Bronchial epithelial cell (primary cell): ENCODE measurements around the gene ZC3HAV1. TPM values are rescaled to one million over a fixed set of nuclear protein-coding genes. Genes with fewer than 3 reads are reported as not detected.

Source experiments
- total RNA-seq: library from RNA; depleted of rRNA; stranded (reverse); fragments of >200 nt; gene quantifications from 2 replicates; pipeline ENCODE4 v1.2.1, GENCODE V29; 2014

Gene ZC3HAV1
- total RNA-seq, 1 donor from 2014 or later, result 11.3 TPM

Other genes with a start within 250 kb of the ZC3HAV1 start
- gene KIAA1549, start 128.3 kb downstream of the ZC3HAV1 start, total RNA-seq, result 0.13 and 0.26 TPM in 2 replicates
- gene ZC3HAV1L, start 73.7 kb downstream of the ZC3HAV1 start, total RNA-seq, result 6.3 and 11.1 TPM in 2 replicates
- gene UBN2, start 121.5 kb upstream of the ZC3HAV1 start, total RNA-seq, result 5.0 and 5.8 TPM in 2 replicates
- gene FMC1, start 231.6 kb upstream of the ZC3HAV1 start, total RNA-seq, result 1.6 and 7.0 TPM in 2 replicates